Measurements from ENCODE around the gene TUT7.

- TF ChIP-seq CTCF (conservative IDR thresholded peaks at IDR 0.05; ENCODE audit: low read depth, low read length) (no peak), POLR2A (IDR thresholded peaks at IDR 0.05; ENCODE audit: low read depth, low read length) (no peak), RCOR1 (IDR thresholded peaks at IDR 0.05; ENCODE audit: insufficient replicate concordance, low read length) (no peak), CEBPB (IDR thresholded peaks at IDR 0.05; ENCODE audit: low read depth, low read length) (no peak), SMC3 (IDR thresholded peaks at IDR 0.05; ENCODE audit: low read depth, low read length) (no peak; the same call in 1 of the 2 replicates), USF2 (IDR thresholded peaks at IDR 0.05; ENCODE audit: low read depth, low read length) (no peak)
Measured at GRCh38 chr9:86354818-86355309, 654 bp upstream of the TUT7 start.
